Keratinocyte (primary cell): ENCODE data around the gene KIF1C. TPM values are rescaled to one million over a fixed set of nuclear protein-coding genes. Genes with fewer than 3 reads are reported as not detected.

Experiments used
- DNase-seq: peaks from one replicate; pipeline ENCODE4 v3.0.0-alpha.2; 2011; ENCODE audit warnings: low read depth, missing footprints, low spot score
- FAIRE-seq: peaks from 2 replicates; lab custom pipeline; 2011; peaks lifted over from hg19 to GRCh38; lab: Jason Lieb, UNC
- H2AFZ ChIP-seq: 2 replicates; pipeline ENCODE4 v1.6.0; 2012; ENCODE audit warnings: low read length, control low read depth, inconsistent platforms; ENCODE audit not compliant: control insufficient read depth
- H3K27ac ChIP-seq: 2 replicates; pipeline ENCODE4 v1.5.1; 2011; ENCODE audit warnings: low read length; ENCODE audit not compliant: control insufficient read depth, insufficient read depth
- H3K27me3 ChIP-seq: 3 replicates; pipeline ENCODE4 v1.6.0; 2011; ENCODE audit warnings: low read length; ENCODE audit not compliant: control insufficient read depth, insufficient read depth; ENCODE audit errors: extremely low read depth
- H3K36me3 ChIP-seq, 2 experiments: 2 replicates in 1 of 2; 3 replicates in 1 of 2; pipeline ENCODE4 v1.5.1; 2011; ENCODE audit warnings: low read length in 2 of 2, mild to moderate bottlenecking in 1 of 2; ENCODE audit not compliant: control insufficient read depth in 2 of 2, insufficient read depth in 2 of 2; ENCODE audit errors: extremely low read depth in 1 of 2
- H3K4me1 ChIP-seq: 3 replicates; pipeline ENCODE4 v1.5.1; 2011; ENCODE audit warnings: low read length; ENCODE audit not compliant: control insufficient read depth, insufficient read depth; ENCODE audit errors: extremely low read depth
- H3K4me2 ChIP-seq: 3 replicates; pipeline ENCODE4 v1.6.0; 2011; ENCODE audit warnings: low read depth, low read length; ENCODE audit not compliant: control insufficient read depth, insufficient read depth; ENCODE audit errors: extremely low read depth
- H3K4me3 ChIP-seq, 3 experiments: fragments of 200-600 bp in 1 of 3; sonication (generic) in 1 of 3; 2 replicates in 2 of 3; 3 replicates in 1 of 3; pipeline ENCODE4 v1.5.1; 2011 to 2016; ENCODE audit warnings: low read length in 3 of 3, mild to moderate bottlenecking in 3 of 3, control low read depth in 2 of 3, inconsistent platforms in 1 of 3, low read depth in 1 of 3, mixed read lengths in 1 of 3, mixed run types in 1 of 3, moderate library complexity in 1 of 3; ENCODE audit not compliant: control insufficient read depth in 2 of 3, insufficient read depth in 2 of 3; ENCODE audit errors: extremely low read depth in 1 of 3
- H3K79me2 ChIP-seq: 2 replicates; pipeline ENCODE4 v1.6.0; 2012; ENCODE audit warnings: low read length; ENCODE audit not compliant: control insufficient read depth, insufficient read depth
- H3K9ac ChIP-seq: 3 replicates; pipeline ENCODE4 v1.6.0; 2011; ENCODE audit warnings: low read length; ENCODE audit not compliant: control insufficient read depth, insufficient read depth; ENCODE audit errors: extremely low read depth
- H3K9me1 ChIP-seq: 3 replicates; pipeline ENCODE4 v1.6.0; 2011; ENCODE audit warnings: low read length; ENCODE audit not compliant: control insufficient read depth, insufficient read depth; ENCODE audit errors: extremely low read depth
- H3K9me3 ChIP-seq: 2 replicates; pipeline ENCODE4 v1.5.1; 2012; ENCODE audit warnings: low read depth, low read length; ENCODE audit not compliant: control insufficient read depth
- H4K20me1 ChIP-seq: 3 replicates; pipeline ENCODE4 v1.6.0; 2011; ENCODE audit warnings: low read length; ENCODE audit not compliant: control insufficient read depth, insufficient read depth; ENCODE audit errors: extremely low read depth
- CTCF ChIP-seq, 3 experiments: IDR thresholded peaks in 1 of 3; conservative IDR thresholded peaks in 1 of 3; optimal IDR thresholded peaks in 1 of 3; 2 replicates in 2 of 3; 3 replicates in 1 of 3; pipeline versions ENCODE3 to v1.5.1; 2011; ENCODE audit warnings: low read length in 3 of 3, mild to moderate bottlenecking in 3 of 3, moderate library complexity in 2 of 3, control low read depth in 1 of 3, inconsistent platforms in 1 of 3; ENCODE audit not compliant: insufficient read depth in 2 of 3; ENCODE audit errors: extremely low read depth in 1 of 3
- EZH2 ChIP-seq: IDR thresholded peaks from one replicate; pipeline ENCODE4 v1.6.1; 2012; ENCODE audit warnings: inconsistent platforms, mild to moderate bottlenecking, low read length, moderate library complexity
- dilution Hi-C: fragments of 300-500 bp; cut with MboI; formaldehyde crosslinking; loops from one replicate; pipeline ENCODE4 v1.7.0; 2020; ENCODE audit warnings: low sequenced_read_pairs; ENCODE audit not compliant: extremely low pct_ligation_motif_present
- polyA plus RNA-seq, 5 experiments: library from polyadenylated mRNA; depleted of rRNA in 3 of 5; stranded (reverse) in 3 of 5; stranded (forward) in 1 of 5; unstranded in 1 of 5; fragments of >200 nt; gene quantifications; 1 replicate in 1 of 5; 2 replicates in 3 of 5; 3 replicates in 1 of 5; pipeline versions ENCODE4 v1.2.1 to v1.2.3, GENCODE V29; 2011 to 2012; ENCODE audit warnings: missing spikeins in 2 of 5, low read depth in 1 of 5, low replicate concordance in 1 of 5

KIF1C gene
- polyA plus RNA-seq, 1 donor (not counting 4 experiments of a cell fraction or from before 2014, with no cell fraction given) = 93.7 TPM

GRCh38 chr17:5042157-5043022 lies 44.6 kb downstream of the KIF1C start:
- FAIRE-seq (no peak), DNase-seq (no peak)
- Histone ChIP-seq H3K79me2 (no peaks in the 10 kb centered on the region), H3K27me3 (no peaks in the 10 kb centered on the region), H3K4me1 (no peaks in the 10 kb centered on the region), H3K9me3 (no peaks in the 10 kb centered on the region), H3K9me1 (no peaks in the 10 kb centered on the region), H4K20me1 (no peaks in the 10 kb centered on the region), H3K9ac (no peak overlapping the region), H2AFZ (no peak overlapping the region), H3K27ac (no peak overlapping the region), H3K36me3 (no peaks in the 10 kb centered on the region), H3K4me3 (no peak overlapping the region), H3K4me2 (no peak overlapping the region)
- TF ChIP-seq CTCF (optimal IDR thresholded peaks at IDR 0.05 in 1 of 3, IDR thresholded peaks at IDR 0.05 in 1 of 3, conservative IDR thresholded peaks at IDR 0.05 in 1 of 3; ENCODE audit: extremely low read depth in 1 of 3, insufficient read depth in 2 of 3, low read length in 3 of 3) (no peak), EZH2 (no peak)
- dilution Hi-C loops = no loop called here

GRCh38 chr17:5043524-5043923 lies 45.8 kb downstream of the KIF1C start:
- Histone ChIP-seq H3K4me1 (no peaks in the 10 kb centered on the region), H3K36me3 (no peaks in the 10 kb centered on the region), H4K20me1 (no peaks in the 10 kb centered on the region), H3K79me2 (no peaks in the 10 kb centered on the region), H3K9ac (no peak overlapping the region), H3K27ac (no peak overlapping the region), H3K9me1 (no peaks in the 10 kb centered on the region), H3K27me3 (no peaks in the 10 kb centered on the region), H3K4me3 (no peak overlapping the region), H3K9me3 (no peaks in the 10 kb centered on the region), H3K4me2 (no peak overlapping the region), H2AFZ (no peak overlapping the region)
- DNase-seq (no peak), FAIRE-seq (no peak)
- TF ChIP-seq CTCF (optimal IDR thresholded peaks at IDR 0.05 in 1 of 3, IDR thresholded peaks at IDR 0.05 in 1 of 3, conservative IDR thresholded peaks at IDR 0.05 in 1 of 3; ENCODE audit: extremely low read depth in 1 of 3, insufficient read depth in 2 of 3, low read length in 3 of 3) = peak in 1 of 3 experiments; percentile 15
- no peak for TF ChIP-seq EZH2
- dilution Hi-C loops = no loop called here
